Skeletal muscle tissue (tissue), 5 donors: Measurements from ENCODE around the gene IRF7. TPM values are rescaled to one million over a fixed set of nuclear protein-coding genes. Genes with fewer than 3 reads are reported as not detected.
A peak's percentile ranks its signal among the peaks of the same experiment; 100 is the strongest.

ENCODE experiments used
- H3K27ac ChIP-seq: one replicate; pipeline ENCODE4 v1.7.0; 2013; ENCODE audit warnings: mild to moderate bottlenecking, low read depth, low read length, inconsistent platforms
- H3K27me3 ChIP-seq, 3 donors: one replicate each; pipeline ENCODE4 v1.7.0; 2013; ENCODE audit warnings: low read length in 3 of 3; ENCODE audit not compliant: control insufficient read depth in 3 of 3, insufficient read depth in 3 of 3
- H3K36me3 ChIP-seq, 3 donors: one replicate each; pipeline ENCODE4 v1.7.0; 2013; ENCODE audit warnings: low read length in 3 of 3; ENCODE audit not compliant: control insufficient read depth in 3 of 3, insufficient read depth in 3 of 3
- H3K4me1 ChIP-seq, 3 donors: one replicate each; pipeline ENCODE4 v1.7.0; 2013; ENCODE audit warnings: low read length in 3 of 3, mild to moderate bottlenecking in 3 of 3; ENCODE audit not compliant: control insufficient read depth in 3 of 3, insufficient read depth in 3 of 3
- H3K4me3 ChIP-seq, 3 donors: one replicate each; pipeline ENCODE4 v1.7.0; 2013; ENCODE audit warnings: low read length in 3 of 3
- H3K9ac ChIP-seq, 3 donors: one replicate each; pipeline ENCODE4 v1.7.0; 2013; ENCODE audit warnings: low read length in 3 of 3, mild to moderate bottlenecking in 3 of 3, moderate library complexity in 2 of 3, low read depth in 1 of 3
- H3K9me3 ChIP-seq, 3 donors: one replicate each; pipeline ENCODE4 v1.7.0; 2013; ENCODE audit warnings: low read length in 3 of 3; ENCODE audit not compliant: control insufficient read depth in 3 of 3
- small RNA-seq: library from RNA; depleted of rRNA; stranded (forward); fragments of <200 nt; gene quantifications from one replicate; pipeline ENCODE3, GENCODE V24; 2014
- total RNA-seq: library from RNA; depleted of rRNA; stranded (reverse); fragments of >200 nt; gene quantifications from one replicate; pipeline ENCODE4 v1.2.3, GENCODE V29; 2014
- donor health status: Osteomylitis.

The IRF7 gene
- total RNA-seq, 1 donor from 2014 or later, result 6.8 TPM

DNA sequence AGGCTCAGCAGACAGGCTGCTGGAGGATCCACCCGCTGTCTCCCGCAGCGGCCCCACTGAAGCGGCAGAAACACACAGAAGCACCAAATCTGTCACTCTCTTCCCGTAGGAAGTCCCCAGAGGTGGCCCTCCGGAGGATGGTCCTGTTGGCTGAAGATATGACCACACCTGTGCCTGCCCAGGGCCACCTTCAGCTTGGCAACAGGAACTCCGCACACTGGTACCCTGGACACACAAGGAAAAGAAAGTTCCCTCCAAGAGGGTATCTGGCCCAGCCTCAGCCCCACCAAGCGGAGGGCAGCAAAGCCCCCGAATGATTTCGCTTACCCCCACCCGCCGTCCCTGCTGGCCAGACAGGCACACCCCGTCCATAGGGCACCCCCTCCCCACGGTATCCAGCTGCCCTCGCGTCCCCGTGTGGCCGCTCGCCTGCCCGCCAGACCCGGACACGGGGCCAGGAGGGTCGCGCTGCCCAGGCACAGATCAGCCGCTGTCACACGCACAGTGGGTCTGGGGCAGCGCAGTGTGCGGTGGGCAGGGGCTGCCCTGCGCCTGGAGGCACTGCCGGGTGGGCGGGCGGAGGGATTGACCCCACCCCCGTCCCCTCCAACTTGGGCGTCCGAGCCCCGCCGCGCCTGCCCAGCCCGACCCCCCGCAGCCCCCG is 48.0 kb downstream of the IRF7 start:
- peak overlapping the region in 2 of 3 donors; percentile 72 to 80 for H3K4me3 ChIP-seq
- no peaks in the 10 kb centered on the region for H3K27me3 ChIP-seq
- peak overlapping the region; percentile 82 for H3K27ac ChIP-seq
- peaks cover 7 to 16% (median 14%) of the 10 kb centered on the region in 3 donors for H3K4me1 ChIP-seq
- no peaks in the 10 kb centered on the region for H3K9me3 ChIP-seq
- H3K36me3 ChIP-seq, result no peaks in the 10 kb centered on the region
- H3K9ac ChIP-seq, result peak overlapping the region in 2 of 3 donors; percentile 65 to 83

DNA sequence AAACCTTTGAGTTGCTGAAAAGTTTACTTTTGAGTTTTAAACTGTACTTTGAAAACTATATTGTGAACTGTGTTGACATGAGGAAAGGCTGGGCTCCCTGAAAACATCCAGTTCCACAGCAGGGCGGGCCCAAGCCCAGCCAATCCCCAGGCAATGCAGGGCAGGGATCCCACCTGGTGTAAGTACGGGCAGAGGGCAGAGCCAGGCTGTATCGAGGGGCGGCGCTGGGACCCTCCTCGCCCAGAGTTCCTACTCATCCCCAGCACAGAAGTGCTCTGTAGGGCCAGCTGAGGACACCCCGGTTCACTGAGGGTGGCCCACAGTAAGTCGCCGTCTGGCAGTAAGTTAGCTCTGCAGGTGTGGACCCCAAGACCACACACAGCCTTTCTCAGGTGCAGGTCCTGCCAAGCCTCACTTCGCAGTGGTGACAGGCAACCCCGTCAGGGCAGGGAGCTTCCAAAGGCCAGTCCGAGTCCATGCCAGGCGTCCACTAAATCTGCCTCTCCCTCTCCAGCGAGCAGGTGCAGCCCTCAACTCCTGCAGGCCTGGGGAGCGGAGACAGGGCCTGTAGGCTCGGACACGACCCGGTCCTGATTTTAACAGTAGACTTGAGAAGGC is 48.6 kb downstream of the IRF7 start:
- H3K27me3 ChIP-seq, result no peaks in the 10 kb centered on the region
- H3K36me3 ChIP-seq, result no peaks in the 10 kb centered on the region
- peak overlapping the region; percentile 82 for H3K27ac ChIP-seq
- no peaks in the 10 kb centered on the region for H3K9me3 ChIP-seq
- peak overlapping the region in 2 of 3 donors; percentile 65 to 83 for H3K9ac ChIP-seq
- H3K4me3 ChIP-seq, result peak overlapping the region in 2 of 3 donors; percentile 72 to 80
- H3K4me1 ChIP-seq, result peaks cover 7 to 16% (median 14%) of the 10 kb centered on the region in 3 donors

DNA sequence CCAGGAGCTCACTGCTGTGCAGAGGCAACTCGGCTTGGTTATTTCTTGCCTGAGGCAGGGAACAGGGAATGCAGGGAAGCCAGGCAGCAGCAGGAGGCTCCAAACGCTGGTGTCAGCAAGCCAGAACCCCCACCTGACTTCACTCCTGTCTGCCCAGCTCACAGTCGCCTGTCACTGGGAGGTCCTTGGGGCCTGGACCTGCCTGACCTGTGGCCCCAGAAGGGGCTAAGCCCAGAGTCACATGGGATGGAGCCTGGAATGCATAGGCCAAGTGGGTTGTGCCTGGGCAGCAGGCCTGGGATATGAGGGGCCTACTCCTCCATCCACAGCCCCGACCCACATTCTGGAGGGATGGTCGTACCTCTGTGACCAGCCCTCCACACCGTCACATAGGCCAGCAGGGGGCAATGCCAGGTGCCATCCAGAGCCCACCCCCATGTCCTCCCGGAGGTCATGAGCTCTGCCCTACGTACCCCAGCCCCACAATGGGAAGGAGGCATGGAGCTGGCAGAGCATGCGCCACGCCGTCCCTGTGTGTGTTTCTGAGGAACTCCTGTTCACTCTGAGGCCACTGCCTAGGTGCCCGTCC is 49.7 kb downstream of the IRF7 start:
- H3K4me1 ChIP-seq, result peaks cover 14 to 26% (median 20%) of the 10 kb centered on the region in 3 donors
- H3K9me3 ChIP-seq, result no peaks in the 10 kb centered on the region

DNA sequence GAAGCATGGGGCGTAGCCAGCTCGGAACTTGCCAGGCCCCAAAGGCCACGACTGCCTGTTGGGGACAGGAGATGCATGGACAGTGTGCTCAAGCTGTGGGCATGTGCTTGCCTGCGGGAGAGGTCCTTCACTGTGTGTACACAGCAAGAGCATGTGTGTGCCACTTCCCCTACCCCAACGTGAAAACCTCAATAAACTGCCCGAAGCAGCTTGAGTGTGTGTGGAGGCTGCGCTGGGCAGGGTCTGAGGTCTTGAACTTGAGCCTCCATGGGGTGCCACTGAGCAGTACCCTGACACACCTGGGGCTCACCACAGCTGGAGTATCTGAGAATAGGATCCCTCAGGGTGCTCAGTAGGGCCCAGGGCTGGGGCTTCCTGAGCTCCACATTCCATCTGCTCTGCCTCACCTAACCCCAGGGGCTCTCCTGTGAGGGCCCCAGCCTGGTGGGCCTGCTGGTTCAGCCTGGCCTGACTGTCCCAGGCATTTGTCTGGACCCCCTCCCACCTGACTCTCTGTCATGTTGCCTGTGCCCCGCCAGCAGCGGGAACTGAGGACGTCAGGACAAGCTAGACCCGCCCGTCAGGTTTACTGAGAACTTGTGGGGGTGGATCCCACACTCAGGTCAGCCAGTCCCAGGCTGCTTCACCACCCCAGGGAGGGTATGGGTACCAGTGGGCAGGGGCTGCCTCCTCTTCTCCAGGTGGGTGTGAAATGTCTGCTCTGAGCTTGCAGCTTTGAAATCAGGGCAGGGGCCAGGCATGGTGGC is 51.8 kb downstream of the IRF7 start:
- Histone ChIP-seq H3K27ac (no peak overlapping the region), H3K4me1 (peaks cover 13 to 28% (median 16%) of the 10 kb centered on the region in 3 donors), H3K36me3 (no peaks in the 10 kb centered on the region), H3K4me3 (no peak overlapping the region), H3K27me3 (peaks cover 0 to 11% (median 5%) of the 10 kb centered on the region in 3 donors), H3K9ac (no peak overlapping the region), H3K9me3 (no peaks in the 10 kb centered on the region)

More for the DNA sequence above, 49.7 kb downstream of the IRF7 start:
- no peak overlapping the region for H3K27ac ChIP-seq
- H3K27me3 ChIP-seq, result no peaks in the 10 kb centered on the region
- H3K9ac ChIP-seq, result peak overlapping the region in 1 of 3 donors; percentile 33
- H3K4me3 ChIP-seq, result no peak overlapping the region
- no peaks in the 10 kb centered on the region for H3K36me3 ChIP-seq

DNA sequence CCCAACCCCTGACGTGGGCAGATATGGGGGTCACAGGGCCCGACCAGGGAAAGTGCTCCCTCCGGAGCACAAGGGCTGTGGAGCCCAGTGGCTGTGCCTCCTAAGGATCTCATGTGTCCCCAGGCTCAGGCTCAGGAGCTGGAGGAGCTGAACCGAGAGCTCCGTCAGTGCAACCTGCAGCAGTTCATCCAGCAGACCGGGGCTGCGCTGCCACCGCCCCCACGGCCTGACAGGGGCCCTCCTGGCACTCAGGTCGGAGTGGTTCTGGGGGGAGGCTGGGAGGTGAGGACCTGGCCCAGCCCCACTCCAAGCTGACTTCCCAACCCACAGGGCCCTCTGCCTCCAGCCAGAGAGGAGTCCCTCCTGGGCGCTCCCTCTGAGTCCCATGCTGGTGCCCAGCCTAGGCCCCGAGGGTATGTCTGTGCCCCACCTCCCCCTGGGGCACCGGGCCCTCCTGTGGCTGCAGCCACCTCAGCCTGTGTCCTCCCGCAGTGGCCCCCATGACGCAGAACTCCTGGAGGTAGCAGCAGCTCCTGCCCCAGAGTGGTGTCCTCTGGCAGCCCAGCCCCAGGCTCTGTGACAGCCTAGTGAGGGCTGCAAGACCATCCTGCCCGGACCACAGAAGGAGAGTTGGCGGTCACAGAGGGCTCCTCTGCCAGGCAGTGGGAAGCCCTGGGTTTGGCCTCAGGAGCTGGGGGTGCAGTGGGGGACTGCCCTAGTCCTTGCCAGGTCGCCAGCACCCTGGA is 52.5 kb downstream of the IRF7 start:
- Histone ChIP-seq H3K9ac (no peak overlapping the region), H3K27me3 (peaks cover 0 to 14% (median 9%) of the 10 kb centered on the region in 3 donors), H3K4me1 (peaks cover 12 to 27% (median 15%) of the 10 kb centered on the region in 3 donors), H3K4me3 (no peak overlapping the region), H3K27ac (no peak overlapping the region), H3K9me3 (no peaks in the 10 kb centered on the region), H3K36me3 (no peaks in the 10 kb centered on the region)

Small RNA genes lying within 50 kb of the gene (small RNA-seq; reads per million reads assigned to genes)
- gene MIR210, result 33.0 reads per million, percentile 94 among the genes with 10 or more reads in this experiment

Other genes with a start within 250 kb of the IRF7 start
- gene B4GALNT4, start 246.5 kb downstream of the IRF7 start, total RNA-seq, result 5.2 TPM
- 1.0 TPM for gene PKP3, start 221.7 kb downstream of the IRF7 start, total RNA-seq
- 5.7 TPM for gene SIGIRR, start 201.0 kb downstream of the IRF7 start, total RNA-seq
- gene ANO9, start 173.9 kb downstream of the IRF7 start, total RNA-seq, result not detected
- 21.4 TPM for gene PTDSS2, start 165.7 kb downstream of the IRF7 start, total RNA-seq
- 84.5 TPM for gene RNH1, start 108.7 kb downstream of the IRF7 start, total RNA-seq
- gene HRAS, start 80.4 kb downstream of the IRF7 start, total RNA-seq, result 63.2 TPM
- gene LRRC56, start 78.4 kb downstream of the IRF7 start, total RNA-seq, result under 0.01 TPM
- gene LMNTD2, start 55.2 kb downstream of the IRF7 start, total RNA-seq, result under 0.01 TPM
- gene RASSF7, start 55.0 kb downstream of the IRF7 start, total RNA-seq, result 0.52 TPM
- 21.9 TPM for gene PHRF1, start 39.5 kb downstream of the IRF7 start, total RNA-seq
- 1.0 TPM for gene CDHR5, start 9.0 kb upstream of the IRF7 start, total RNA-seq
- gene SCT, start 11.2 kb upstream of the IRF7 start, total RNA-seq, result 74.6 TPM
- gene DRD4, start 21.3 kb upstream of the IRF7 start, total RNA-seq, result not detected
- gene DEAF1, start 79.3 kb upstream of the IRF7 start, total RNA-seq, result 17.2 TPM
- gene TMEM80, start 79.9 kb upstream of the IRF7 start, total RNA-seq, result 5.7 TPM
- gene EPS8L2, start 90.3 kb upstream of the IRF7 start, total RNA-seq, result 1.0 TPM
- 78.3 TPM for gene TALDO1, start 131.5 kb upstream of the IRF7 start, total RNA-seq
- 14.6 TPM for gene GATD1, start 161.5 kb upstream of the IRF7 start, total RNA-seq
- gene CEND1, start 174.1 kb upstream of the IRF7 start, total RNA-seq, result not detected
- gene SLC25A22, start 182.3 kb upstream of the IRF7 start, total RNA-seq, result 2.6 TPM
- gene PIDD1, start 189.3 kb upstream of the IRF7 start, total RNA-seq, result 2.1 TPM
- 414 TPM for gene RPLP2, start 194.0 kb upstream of the IRF7 start, total RNA-seq
- gene PNPLA2, start 203.0 kb upstream of the IRF7 start, total RNA-seq, result 13.6 TPM
- 5.7 TPM for gene CRACR2B, start 212.0 kb upstream of the IRF7 start, total RNA-seq
- gene CD151, start 217.0 kb upstream of the IRF7 start, total RNA-seq, result 94.5 TPM
- gene POLR2L, start 226.6 kb upstream of the IRF7 start, total RNA-seq, result 46.4 TPM
- 42.3 TPM for gene TSPAN4, start 226.9 kb upstream of the IRF7 start, total RNA-seq